GM18870 (cell line): Measurements from ENCODE around the gene RSU1.

ENCODE experiments used
- ATAC-seq: cut with Tn5 transposase; IDR thresholded peaks from one replicate; pipeline ENCODE4 v1.9.1; 2021; ENCODE audit warnings: moderate library complexity; ENCODE audit not compliant: unreplicated experiment

The RSU1 gene

GRCh38 chr10:16544099-16544498 lies 273.1 kb downstream of the RSU1 start:
- no peak for ATAC-seq
